HEK293 (cell line): ENCODE data around the gene MSTO1.

ENCODE experiments used
- HOXC10 ChIP-seq: sonication (generic); formaldehyde crosslinking; IDR thresholded peaks from 2 replicates; pipeline ENCODE4 v1.8.1; 2023; ENCODE audit warnings: mild to moderate bottlenecking, missing genetic modification reagents
- HOXD13 ChIP-seq: sonication (generic); formaldehyde crosslinking; IDR thresholded peaks from 2 replicates; pipeline ENCODE4 v1.8.0; 2022; ENCODE audit warnings: missing genetic modification reagents, borderline replicate concordance
- KLF16 ChIP-seq: fragments of 450-650 bp; formaldehyde crosslinking; IDR thresholded peaks from 2 replicates; pipeline ENCODE4 v1.5.1; 2017; ENCODE audit warnings: missing biosample characterization, missing genetic modification characterization
- OVOL3 ChIP-seq: fragments of 450-650 bp; formaldehyde crosslinking; IDR thresholded peaks from 2 replicates; pipeline ENCODE4 v1.5.1; 2016; ENCODE audit warnings: missing biosample characterization, missing genetic modification characterization
- SETDB1 ChIP-seq: IDR thresholded peaks from one replicate; pipeline ENCODE4 v1.6.1; 2017; ENCODE audit warnings: mild to moderate bottlenecking, low read length, moderate library complexity, mixed read lengths; ENCODE audit not compliant: insufficient read length
- SP2 ChIP-seq: fragments of 450-650 bp; formaldehyde crosslinking; IDR thresholded peaks from 2 replicates; pipeline ENCODE4 v1.5.1; 2016; ENCODE audit warnings: missing biosample characterization, missing genetic modification characterization
- SP7 ChIP-seq: fragments of 450-650 bp; formaldehyde crosslinking; IDR thresholded peaks from 2 replicates; pipeline ENCODE4 v1.5.1; 2016; ENCODE audit warnings: missing biosample characterization, missing genetic modification characterization
- WT1 ChIP-seq: fragments of 450-650 bp; formaldehyde crosslinking; IDR thresholded peaks from 2 replicates; pipeline ENCODE4 v1.5.1; 2016; ENCODE audit warnings: missing biosample characterization, missing genetic modification characterization
- ZBTB49 ChIP-seq: fragments of 450-650 bp; formaldehyde crosslinking; IDR thresholded peaks from 2 replicates; pipeline ENCODE4 v1.5.1; 2016; ENCODE audit warnings: missing biosample characterization, missing genetic modification characterization, low read depth
- ZBTB7A ChIP-seq: fragments of 450-650 bp; formaldehyde crosslinking; IDR thresholded peaks from 2 replicates; pipeline ENCODE4 v1.5.1; 2016; ENCODE audit warnings: low read depth, missing biosample characterization, missing genetic modification characterization
- ZBTB8A ChIP-seq: fragments of 450-650 bp; formaldehyde crosslinking; IDR thresholded peaks from 2 replicates; pipeline ENCODE4 v1.5.1; 2016; ENCODE audit warnings: missing biosample characterization, missing genetic modification characterization
- ZFP69B ChIP-seq: fragments of 450-650 bp; formaldehyde crosslinking; IDR thresholded peaks from 2 replicates; pipeline ENCODE4 v1.5.1; 2016; ENCODE audit warnings: missing biosample characterization, missing genetic modification characterization
- ZNF132 ChIP-seq: fragments of 450-650 bp; formaldehyde crosslinking; IDR thresholded peaks from 2 replicates; pipeline ENCODE4 v1.5.1; 2017; ENCODE audit warnings: missing biosample characterization, missing genetic modification characterization, borderline replicate concordance
- ZNF138 ChIP-seq: fragments of 450-650 bp; formaldehyde crosslinking; IDR thresholded peaks from 2 replicates; pipeline ENCODE4 v1.5.1; 2016; ENCODE audit warnings: missing biosample characterization, missing genetic modification characterization, borderline replicate concordance
- ZNF157 ChIP-seq: fragments of 450-650 bp; formaldehyde crosslinking; IDR thresholded peaks from 2 replicates; pipeline ENCODE4 v1.5.1; 2016; ENCODE audit warnings: missing biosample characterization, missing genetic modification characterization
- ZNF274 ChIP-seq, 2 experiments: fragments of 200-500 bp in 1 of 2; fragments of 450-650 bp in 1 of 2; sonication (Bioruptor generic) in 1 of 2; formaldehyde crosslinking in 1 of 2; IDR thresholded peaks; 2 replicates each; pipeline versions ENCODE4 v1.5.1 to v1.6.1; 2014 to 2016; ENCODE audit warnings: borderline replicate concordance in 1 of 2, inconsistent platforms in 1 of 2, low read length in 1 of 2, missing biosample characterization in 1 of 2, missing genetic modification characterization in 1 of 2
- ZNF311 ChIP-seq: fragments of 450-650 bp; formaldehyde crosslinking; IDR thresholded peaks from 2 replicates; pipeline ENCODE4 v1.5.1; 2017; ENCODE audit warnings: missing biosample characterization, missing genetic modification characterization, borderline replicate concordance
- ZNF416 ChIP-seq: fragments of 450-650 bp; formaldehyde crosslinking; IDR thresholded peaks from 2 replicates; pipeline ENCODE4 v1.5.1; 2016; ENCODE audit warnings: missing biosample characterization, missing genetic modification characterization
- ZNF426 ChIP-seq: fragments of 450-650 bp; formaldehyde crosslinking; IDR thresholded peaks from 2 replicates; pipeline ENCODE4 v1.5.1; 2017; ENCODE audit warnings: missing biosample characterization, missing genetic modification characterization, mild to moderate bottlenecking, inconsistent platforms, moderate library complexity
- ZNF514 ChIP-seq: fragments of 450-650 bp; formaldehyde crosslinking; IDR thresholded peaks from 2 replicates; pipeline ENCODE4 v1.5.1; 2016; ENCODE audit warnings: missing biosample characterization, missing genetic modification characterization
- ZNF571 ChIP-seq: fragments of 450-650 bp; formaldehyde crosslinking; IDR thresholded peaks from 2 replicates; pipeline ENCODE4 v1.5.0; 2017; ENCODE audit warnings: missing biosample characterization, missing genetic modification characterization
- ZNF624 ChIP-seq: fragments of 450-650 bp; formaldehyde crosslinking; IDR thresholded peaks from 2 replicates; pipeline ENCODE4 v1.5.1; 2017; ENCODE audit warnings: missing biosample characterization, missing genetic modification characterization
- ZNF645 ChIP-seq: fragments of 450-650 bp; formaldehyde crosslinking; IDR thresholded peaks from 2 replicates; pipeline ENCODE4; 2016; ENCODE audit warnings: missing biosample characterization, missing genetic modification characterization
- ZNF654 ChIP-seq: fragments of 450-650 bp; formaldehyde crosslinking; IDR thresholded peaks from 2 replicates; pipeline ENCODE4 v1.5.1; 2016; ENCODE audit warnings: low read depth, missing biosample characterization, missing genetic modification characterization
- ZNF701 ChIP-seq: fragments of 450-650 bp; formaldehyde crosslinking; IDR thresholded peaks from 2 replicates; pipeline ENCODE4 v1.5.1; 2016; ENCODE audit warnings: missing biosample characterization, missing genetic modification characterization
- ZNF707 ChIP-seq: fragments of 450-650 bp; formaldehyde crosslinking; IDR thresholded peaks from 2 replicates; pipeline ENCODE4 v1.5.1; 2016; ENCODE audit warnings: missing biosample characterization, missing genetic modification characterization
- ZNF768 ChIP-seq: fragments of 450-650 bp; formaldehyde crosslinking; IDR thresholded peaks from 2 replicates; pipeline ENCODE4 v1.5.1; 2018; ENCODE audit warnings: missing biosample characterization, mild to moderate bottlenecking, missing genetic modification characterization
- ZNF785 ChIP-seq: fragments of 450-650 bp; formaldehyde crosslinking; IDR thresholded peaks from 2 replicates; pipeline ENCODE4 v1.5.1; 2016; ENCODE audit warnings: missing biosample characterization, missing genetic modification characterization
- ZNF830 ChIP-seq: fragments of 450-650 bp; IDR thresholded peaks from 2 replicates; pipeline ENCODE4 v1.5.0; 2018; ENCODE audit warnings: missing biosample characterization, missing genetic modification characterization, low read depth, mild to moderate bottlenecking, moderate library complexity
- ZSCAN16 ChIP-seq: fragments of 450-650 bp; formaldehyde crosslinking; IDR thresholded peaks from 2 replicates; pipeline ENCODE4 v1.5.1; 2016; ENCODE audit warnings: missing biosample characterization, missing genetic modification characterization
- ZSCAN23 ChIP-seq: fragments of 450-650 bp; formaldehyde crosslinking; IDR thresholded peaks from 2 replicates; pipeline ENCODE4 v1.5.1; 2016; ENCODE audit warnings: missing biosample characterization, missing genetic modification characterization
- TF ChIP-seq, protein P1 (sequence below): fragments of 450-650 bp; IDR thresholded peaks from 2 replicates; pipeline ENCODE4 v1.5.1; 2018; ENCODE audit warnings: missing biosample characterization, mild to moderate bottlenecking, missing genetic modification characterization
- TF ChIP-seq, protein P2 (sequence below): fragments of 450-650 bp; formaldehyde crosslinking; IDR thresholded peaks from 2 replicates; pipeline ENCODE4 v1.5.1; 2017; ENCODE audit warnings: missing biosample characterization, missing genetic modification characterization
- TF ChIP-seq, protein P3 (sequence below): fragments of 450-650 bp; formaldehyde crosslinking; IDR thresholded peaks from 2 replicates; pipeline ENCODE4 v1.5.1; 2016; ENCODE audit warnings: missing biosample characterization, missing genetic modification characterization, low read depth

Gene MSTO1

DNA sequence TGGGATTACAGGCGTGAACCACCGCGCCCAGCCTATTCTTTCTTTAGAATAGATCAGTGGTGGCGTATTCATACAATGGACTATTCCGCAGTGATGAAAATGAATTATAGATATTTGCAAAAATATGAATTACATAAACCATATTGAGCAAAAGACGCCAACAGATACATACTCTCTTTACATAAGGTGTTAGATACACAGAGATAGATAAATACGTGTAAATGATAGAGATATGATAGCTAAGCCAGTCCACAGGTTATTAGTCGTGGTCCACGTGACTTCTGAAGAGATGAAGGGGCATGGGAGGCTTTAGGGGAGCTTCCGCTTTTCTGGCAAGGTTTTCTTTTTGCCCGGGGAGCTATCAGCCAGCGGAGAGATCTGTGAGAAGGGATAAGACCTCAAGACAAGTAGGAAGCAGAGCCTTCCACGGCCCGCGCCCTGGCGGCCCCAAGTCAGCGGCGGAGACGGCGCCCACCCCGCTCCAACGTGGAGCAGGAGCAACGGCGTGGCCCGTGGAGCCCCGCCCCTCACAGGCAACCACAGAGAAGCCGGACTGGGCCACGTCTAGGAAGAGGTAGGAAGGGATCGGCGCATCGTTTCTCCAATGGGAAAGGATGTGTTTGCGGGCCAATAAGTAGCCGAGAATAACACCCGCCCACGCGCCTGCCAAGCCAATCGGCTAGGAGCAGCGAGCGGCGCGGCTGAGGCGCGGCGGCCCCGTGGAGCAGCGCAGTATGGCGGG lies at the start of gene MSTO1 (continued):
- TF ChIP-seq ZBTB49 (tag by site-specific recombination): no peak
- peak; percentile 33; the same call in 1 of the 2 replicates for TF ChIP-seq ZBTB8A (tag by site-specific recombination)
- TF ChIP-seq ZNF654: no peak
- TF ChIP-seq KLF16 (tag by site-specific recombination): no peak
- TF ChIP-seq ZSCAN23 (tag by site-specific recombination): no peak
- TF ChIP-seq, protein P1, sequence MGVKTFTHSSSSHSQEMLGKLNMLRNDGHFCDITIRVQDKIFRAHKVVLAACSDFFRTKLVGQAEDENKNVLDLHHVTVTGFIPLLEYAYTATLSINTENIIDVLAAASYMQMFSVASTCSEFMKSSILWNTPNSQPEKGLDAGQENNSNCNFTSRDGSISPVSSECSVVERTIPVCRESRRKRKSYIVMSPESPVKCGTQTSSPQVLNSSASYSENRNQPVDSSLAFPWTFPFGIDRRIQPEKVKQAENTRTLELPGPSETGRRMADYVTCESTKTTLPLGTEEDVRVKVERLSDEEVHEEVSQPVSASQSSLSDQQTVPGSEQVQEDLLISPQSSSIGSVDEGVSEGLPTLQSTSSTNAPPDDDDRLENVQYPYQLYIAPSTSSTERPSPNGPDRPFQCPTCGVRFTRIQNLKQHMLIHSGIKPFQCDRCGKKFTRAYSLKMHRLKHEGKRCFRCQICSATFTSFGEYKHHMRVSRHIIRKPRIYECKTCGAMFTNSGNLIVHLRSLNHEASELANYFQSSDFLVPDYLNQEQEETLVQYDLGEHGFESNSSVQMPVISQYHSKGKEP: no peak
- TF ChIP-seq ZNF785 (tag by site-specific recombination): no peak
- TF ChIP-seq, protein P2, sequence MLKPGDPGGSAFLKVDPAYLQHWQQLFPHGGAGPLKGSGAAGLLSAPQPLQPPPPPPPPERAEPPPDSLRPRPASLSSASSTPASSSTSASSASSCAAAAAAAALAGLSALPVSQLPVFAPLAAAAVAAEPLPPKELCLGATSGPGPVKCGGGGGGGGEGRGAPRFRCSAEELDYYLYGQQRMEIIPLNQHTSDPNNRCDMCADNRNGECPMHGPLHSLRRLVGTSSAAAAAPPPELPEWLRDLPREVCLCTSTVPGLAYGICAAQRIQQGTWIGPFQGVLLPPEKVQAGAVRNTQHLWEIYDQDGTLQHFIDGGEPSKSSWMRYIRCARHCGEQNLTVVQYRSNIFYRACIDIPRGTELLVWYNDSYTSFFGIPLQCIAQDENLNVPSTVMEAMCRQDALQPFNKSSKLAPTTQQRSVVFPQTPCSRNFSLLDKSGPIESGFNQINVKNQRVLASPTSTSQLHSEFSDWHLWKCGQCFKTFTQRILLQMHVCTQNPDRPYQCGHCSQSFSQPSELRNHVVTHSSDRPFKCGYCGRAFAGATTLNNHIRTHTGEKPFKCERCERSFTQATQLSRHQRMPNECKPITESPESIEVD (tag by site-specific recombination): no peak
- TF ChIP-seq ZNF138 (tag by site-specific recombination): no peak
- no peak for TF ChIP-seq ZNF416
- peak; percentile 89 for TF ChIP-seq SP2 (tag by site-specific recombination)
- TF ChIP-seq ZNF768 (tag by site-specific recombination): no peak
- no peak for TF ChIP-seq SETDB1
- no peak for TF ChIP-seq HOXD13 (CRISPR knock-in tag)
- no peak for TF ChIP-seq ZSCAN16
- no peak for TF ChIP-seq WT1 (tag by site-specific recombination)
- TF ChIP-seq ZNF132 (tag by site-specific recombination): no peak
- TF ChIP-seq ZNF426 (tag by site-specific recombination): no peak
- no peak for TF ChIP-seq ZNF701 (tag by site-specific recombination)
- TF ChIP-seq ZNF571 (tag by site-specific recombination): no peak
- no peak for TF ChIP-seq SP7 (tag by site-specific recombination)
- TF ChIP-seq ZNF157 (tag by site-specific recombination): no peak
- no peak for TF ChIP-seq ZNF514 (tag by site-specific recombination)
- TF ChIP-seq ZNF707 (tag by site-specific recombination): no peak
- no peak for TF ChIP-seq ZNF645 (tag by site-specific recombination)
- no peak for TF ChIP-seq ZFP69B (tag by site-specific recombination)
- TF ChIP-seq HOXC10 (CRISPR knock-in tag): no peak
- TF ChIP-seq, protein P3, sequence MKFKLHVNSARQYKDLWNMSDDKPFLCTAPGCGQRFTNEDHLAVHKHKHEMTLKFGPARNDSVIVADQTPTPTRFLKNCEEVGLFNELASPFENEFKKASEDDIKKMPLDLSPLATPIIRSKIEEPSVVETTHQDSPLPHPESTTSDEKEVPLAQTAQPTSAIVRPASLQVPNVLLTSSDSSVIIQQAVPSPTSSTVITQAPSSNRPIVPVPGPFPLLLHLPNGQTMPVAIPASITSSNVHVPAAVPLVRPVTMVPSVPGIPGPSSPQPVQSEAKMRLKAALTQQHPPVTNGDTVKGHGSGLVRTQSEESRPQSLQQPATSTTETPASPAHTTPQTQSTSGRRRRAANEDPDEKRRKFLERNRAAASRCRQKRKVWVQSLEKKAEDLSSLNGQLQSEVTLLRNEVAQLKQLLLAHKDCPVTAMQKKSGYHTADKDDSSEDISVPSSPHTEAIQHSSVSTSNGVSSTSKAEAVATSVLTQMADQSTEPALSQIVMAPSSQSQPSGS: no peak
- TF ChIP-seq ZBTB7A (tag by site-specific recombination): no peak
- no peak for TF ChIP-seq OVOL3 (tag by site-specific recombination)
- no peak for TF ChIP-seq ZNF311 (tag by site-specific recombination)
- no peak for TF ChIP-seq ZNF624
- no peak for TF ChIP-seq ZNF830 (tag by site-specific recombination)
- no peak for TF ChIP-seq ZNF274 (IDR thresholded peaks at IDR 0.05; ENCODE audit: low read length)
- TF ChIP-seq ZNF274 (tag by site-specific recombination; IDR thresholded peaks at IDR 0.05; ENCODE audit: borderline replicate concordance): no peak
